DMS153 treated with DMSO at 0.1 percent for 48 hours (cell line): ENCODE measurements around the gene SRGAP2B.
"Not testable (repeated sequence)": the region's sequence is repeated elsewhere in the genome, so short reads cannot be mapped to it uniquely, and the experiment has no call there.

Experiments used
- DNase-seq: peaks from one replicate; lab custom pipeline; 2025; ENCODE audit not compliant: unreplicated experiment; lab: John Stamatoyannopoulos, UW

Gene SRGAP2B

DNA sequence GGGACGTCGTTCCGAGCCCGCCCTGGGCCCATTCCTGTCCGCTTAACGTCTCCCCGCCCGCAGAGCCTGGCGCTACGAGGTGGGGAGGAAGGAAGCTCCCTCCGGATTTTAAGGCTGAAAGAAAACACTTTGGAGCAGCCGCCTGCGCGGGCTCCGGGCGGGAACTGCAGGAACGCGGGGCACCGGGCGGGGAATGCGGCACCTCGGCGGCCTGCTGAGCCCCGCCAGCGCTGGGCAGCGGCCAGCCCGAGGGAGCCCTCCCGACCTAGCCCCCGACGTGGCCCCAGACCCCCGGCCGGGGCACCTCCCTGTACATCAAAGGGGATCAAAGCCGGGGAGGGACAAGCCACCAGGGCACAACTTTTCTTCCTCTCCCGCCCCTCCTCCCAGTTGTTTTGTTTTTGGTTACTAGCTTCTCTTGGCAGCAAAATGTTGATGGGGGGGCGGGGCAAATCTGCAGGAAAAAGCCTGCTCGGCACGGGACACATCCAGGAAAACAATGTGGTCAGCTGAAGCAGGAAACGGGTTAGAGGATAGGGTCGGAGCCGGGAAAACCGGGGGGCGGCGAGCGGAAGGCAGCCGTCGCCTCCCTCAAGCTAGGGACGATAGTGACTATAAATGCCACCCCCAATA is 1.5 kb downstream of the SRGAP2B start:
- not testable (repeated sequence) for DNase-seq

GRCh38 chr1:145082483-145083255 is 12.5 kb downstream of the SRGAP2B start:
- DNase-seq = not testable (repeated sequence)

GRCh38 chr1:145080193-145080592 is 14.9 kb downstream of the SRGAP2B start:
- DNase-seq = not testable (repeated sequence)

DNA sequence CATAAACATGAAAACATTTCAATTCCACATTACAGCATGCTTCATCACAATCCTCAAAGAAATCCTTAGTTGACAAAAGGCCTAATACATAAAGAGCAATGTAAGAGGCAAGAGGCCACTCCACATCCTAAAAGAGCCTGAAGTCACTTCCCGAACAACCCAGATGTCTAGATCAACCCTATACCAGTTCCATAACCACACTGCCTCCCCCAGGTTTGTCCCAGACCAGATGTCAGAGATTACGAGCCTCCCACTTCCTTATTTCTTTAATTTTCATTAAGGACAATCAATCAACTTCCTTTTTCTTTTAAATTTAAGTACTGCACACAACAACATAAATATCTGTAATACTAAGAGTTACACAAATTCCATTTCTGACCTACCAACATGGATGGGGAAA is 15.4 kb downstream of the SRGAP2B start:
- DNase-seq = not testable (repeated sequence)

GRCh38 chr1:145078787-145079370 is 16.2 kb downstream of the SRGAP2B start:
- not testable (repeated sequence) for DNase-seq

DNA sequence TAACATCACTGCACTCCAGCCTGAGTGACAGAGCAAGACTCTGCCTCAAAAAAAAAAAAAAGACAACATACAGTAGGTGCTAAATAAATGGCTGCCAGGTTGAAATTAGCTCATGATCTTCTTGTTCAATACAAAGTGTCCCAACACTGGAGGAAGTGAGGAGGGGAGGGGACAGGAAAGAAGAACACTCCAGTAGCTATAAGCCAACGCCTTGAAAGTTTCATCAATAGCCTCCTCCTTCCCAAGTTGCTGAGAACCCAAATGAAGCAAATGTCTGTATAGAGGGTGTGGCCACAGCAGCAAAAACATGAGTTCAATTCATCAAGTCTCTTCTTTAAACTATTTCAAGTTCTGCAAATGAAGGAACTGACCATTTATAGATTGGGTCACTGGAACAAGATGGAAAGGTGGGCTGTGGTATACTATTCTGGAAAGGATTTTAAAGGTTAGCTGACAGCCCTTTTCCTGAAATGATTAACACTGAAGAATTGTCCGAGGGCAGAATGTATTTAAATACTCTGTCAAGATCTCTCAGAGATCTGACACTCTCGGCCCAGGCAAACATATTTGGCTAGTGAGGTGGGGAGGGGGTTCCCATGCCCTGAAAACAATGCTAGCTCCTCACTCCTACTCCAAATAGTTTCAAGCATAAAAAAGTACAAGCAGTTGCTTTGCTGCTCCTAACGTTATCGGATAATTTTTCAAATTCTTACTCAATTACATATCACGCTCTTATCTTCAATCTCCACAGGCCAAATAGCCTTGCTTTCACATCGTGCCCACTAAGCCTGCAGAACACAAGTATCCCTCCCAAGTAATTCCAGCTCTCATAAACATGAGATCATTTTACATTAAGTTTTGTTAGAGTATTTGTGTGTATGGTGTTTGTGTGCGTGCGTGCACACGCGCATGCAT is 17.0 kb downstream of the SRGAP2B start:
- not testable (repeated sequence) for DNase-seq

- not testable (repeated sequence) for DNase-seq
Observed at GRCh38 chr1:145076877-145077276, 18.3 kb downstream of the SRGAP2B start.

- DNase-seq = not testable (repeated sequence)
Observed at GRCh38 chr1:145074021-145074559, 21.0 kb downstream of the SRGAP2B start.

DNA sequence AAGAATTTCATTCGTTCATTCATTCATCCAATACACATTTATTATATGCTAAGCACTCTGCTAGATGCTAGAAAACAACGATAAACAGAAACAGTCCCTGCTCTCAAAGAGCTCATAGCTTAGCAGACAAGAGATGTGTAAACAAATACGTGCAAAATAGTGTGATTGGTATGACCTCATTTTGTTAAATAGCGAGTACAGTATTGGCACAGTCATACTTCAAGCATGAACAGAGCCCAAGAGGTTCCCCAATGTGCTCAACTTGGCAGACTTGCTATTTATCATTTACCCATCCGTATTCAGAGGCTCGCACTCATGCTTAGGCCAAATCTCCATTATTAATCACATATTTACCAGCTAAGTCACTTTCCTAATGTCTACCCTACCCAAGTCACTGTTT is 23.6 kb downstream of the SRGAP2B start:
- DNase-seq = not testable (repeated sequence)

- not testable (repeated sequence) for DNase-seq
Observed at GRCh38 chr1:145066486-145066885, 28.6 kb downstream of the SRGAP2B start.

GRCh38 chr1:145065194-145065826 is 29.8 kb downstream of the SRGAP2B start:
- not testable (repeated sequence) for DNase-seq

GRCh38 chr1:145063941-145064648 is 31.0 kb downstream of the SRGAP2B start:
- not testable (repeated sequence) for DNase-seq

- not testable (repeated sequence) for DNase-seq
Observed at GRCh38 chr1:145063285-145063684, 31.8 kb downstream of the SRGAP2B start.

DNA sequence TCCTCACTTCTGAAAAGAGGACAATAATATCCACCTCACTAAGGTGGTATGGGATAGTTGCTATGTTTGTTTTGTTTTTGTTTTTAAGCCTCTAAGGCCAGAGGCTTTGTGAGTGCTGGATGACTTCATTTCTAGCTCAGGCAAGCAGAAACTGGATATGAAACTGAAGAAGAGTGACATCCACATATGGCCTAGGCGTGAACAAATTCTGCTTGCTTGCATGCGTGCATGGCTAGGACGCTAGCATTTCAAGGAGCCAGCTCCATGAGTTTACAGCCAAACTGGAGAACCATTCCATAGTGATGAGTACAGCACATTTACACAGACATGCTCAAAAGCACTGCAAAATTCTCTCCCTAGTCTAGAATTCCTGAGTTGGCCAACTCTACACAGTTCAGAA is 36.9 kb downstream of the SRGAP2B start:
- not testable (repeated sequence) for DNase-seq

DNA sequence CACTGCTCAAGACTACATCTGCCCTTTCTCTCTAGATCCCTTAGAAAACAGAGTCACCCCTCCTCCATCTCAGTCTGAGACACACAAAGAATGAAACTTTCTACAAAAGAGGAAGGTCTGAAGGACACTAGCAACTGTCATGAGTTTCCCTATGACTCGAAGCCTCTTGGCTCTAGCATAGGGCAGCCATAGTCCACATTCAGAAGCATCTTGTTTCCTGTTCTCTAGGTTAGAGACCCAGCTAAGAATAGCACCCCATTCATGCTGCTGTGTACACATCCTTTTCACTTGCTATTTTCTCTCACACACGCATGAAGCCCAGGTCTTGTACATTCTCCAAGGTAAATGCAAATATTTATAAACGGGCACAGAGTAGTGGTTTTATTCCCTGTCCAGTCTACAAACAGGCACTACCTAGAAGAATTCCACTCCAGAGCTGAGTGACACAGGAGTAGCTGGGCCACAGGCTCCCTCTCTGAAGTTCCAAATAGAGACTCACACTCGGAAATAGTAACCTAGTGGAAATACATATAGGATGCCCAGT is 39.8 kb downstream of the SRGAP2B start:
- DNase-seq = not testable (repeated sequence)

DNA sequence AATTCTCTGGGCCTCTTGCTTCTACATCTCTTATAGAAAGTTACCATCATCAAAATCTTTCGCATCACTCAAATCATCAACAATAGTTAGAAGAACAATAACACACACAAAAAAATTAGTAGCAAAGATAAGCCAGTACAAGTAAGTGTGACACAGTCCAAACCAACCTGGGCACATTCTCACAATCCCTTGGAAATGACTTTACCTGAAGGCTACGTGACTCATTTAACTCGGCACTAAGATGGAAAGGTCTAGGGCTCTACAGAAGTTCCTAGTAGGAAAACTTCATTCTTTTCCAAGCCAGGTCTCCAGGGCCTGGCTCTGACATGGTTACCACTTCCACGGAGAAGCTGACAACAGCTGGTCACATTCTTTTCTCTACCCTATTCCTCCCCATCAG is 41.7 kb downstream of the SRGAP2B start:
- DNase-seq = not testable (repeated sequence)

DNA sequence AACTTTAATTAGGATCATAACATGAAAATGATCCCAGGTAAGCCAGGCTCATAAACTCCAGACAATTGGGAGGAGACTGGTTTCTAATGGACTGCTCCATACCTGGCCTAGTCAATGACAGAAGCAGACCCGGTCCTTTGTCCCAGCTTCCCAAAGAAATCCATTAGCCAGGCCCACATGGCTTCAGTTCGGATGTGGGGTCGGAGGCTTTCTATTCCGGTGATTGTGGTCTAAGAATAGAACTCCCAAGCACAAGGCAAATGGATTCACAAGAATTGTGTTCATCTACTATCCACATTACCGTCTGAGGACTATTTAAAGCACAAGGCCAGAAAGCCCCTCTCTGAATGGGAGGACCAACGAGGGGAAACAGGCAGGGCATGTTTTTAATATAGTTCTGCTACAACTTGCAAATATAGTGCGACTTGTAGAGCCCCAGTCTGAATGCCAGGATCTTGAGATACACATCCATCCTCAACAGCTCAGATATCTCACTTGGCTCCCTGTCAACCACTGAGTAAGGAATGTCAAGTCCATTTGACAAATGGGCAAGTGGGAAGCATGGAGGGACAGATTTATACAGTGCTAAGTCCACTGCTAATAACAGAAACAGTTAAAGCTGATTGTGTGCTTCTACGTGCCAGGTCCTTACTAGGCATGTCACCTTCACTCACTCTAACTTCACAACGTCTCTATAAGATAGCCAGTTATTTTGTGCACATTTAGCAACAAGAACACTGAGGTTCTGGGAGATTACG is 42.9 kb downstream of the SRGAP2B start:
- DNase-seq = not testable (repeated sequence)

DNA sequence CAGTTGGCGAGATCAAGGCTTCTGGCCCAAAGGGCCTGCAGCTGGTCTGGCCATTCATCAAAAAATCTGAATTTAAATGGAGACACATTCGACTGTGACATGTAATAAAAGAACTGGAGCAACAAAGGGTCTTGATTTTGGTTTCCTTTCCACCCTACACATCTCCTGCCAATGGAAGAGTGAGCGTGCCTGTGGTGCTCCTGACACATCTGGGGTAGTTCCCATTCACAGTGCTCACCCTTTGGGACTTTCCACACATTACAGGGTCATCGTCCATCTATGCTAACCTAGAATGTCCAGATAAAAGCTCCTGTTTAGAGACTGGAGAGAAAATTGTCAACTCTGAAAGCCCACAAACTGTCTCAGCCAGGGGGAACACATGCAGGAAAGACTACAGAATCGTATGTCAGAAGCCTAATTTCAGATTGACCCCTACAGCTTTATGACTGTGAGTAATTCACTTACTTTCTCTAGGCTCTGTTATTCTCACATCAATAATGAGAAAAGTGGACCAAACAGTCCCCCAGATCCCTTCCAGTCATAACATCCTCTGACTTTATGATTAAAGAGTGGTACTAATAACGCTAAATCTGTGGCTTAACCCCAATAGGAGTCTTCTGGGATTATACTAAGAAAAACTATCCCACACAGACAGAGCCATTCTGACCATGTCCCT is 46.8 kb downstream of the SRGAP2B start:
- not testable (repeated sequence) for DNase-seq
